NK-92 (cell line): Measurements from ENCODE around the gene TUBB4B.
"Not testable (repeated sequence)": the region's sequence is repeated elsewhere in the genome, so short reads cannot be mapped to it uniquely, and the experiment has no call there.

Experiments used
- DNase-seq: peaks from one replicate; lab custom pipeline; 2025; ENCODE audit not compliant: unreplicated experiment; lab: John Stamatoyannopoulos, UW

Gene TUBB4B

GRCh38 chr9:137236238-137236935, 4.7 kb upstream of the TUBB4B start:
- peak; percentile 30 for DNase-seq

- no peak for DNase-seq
These were observed 4.1 kb upstream of the TUBB4B start for GRCh38 chr9:137236936-137237421.

- no peak for DNase-seq
These were observed 3.0 kb upstream of the TUBB4B start for GRCh38 chr9:137237759-137238726.

GRCh38 chr9:137239541-137240200, 1.4 kb upstream of the TUBB4B start:
- not testable (repeated sequence) for DNase-seq

- no peak for DNase-seq
These were observed 708 bp upstream of the TUBB4B start for GRCh38 chr9:137240318-137240840.

GRCh38 chr9:137241490-137242268, 592 bp downstream of the TUBB4B start:
- no peak for DNase-seq

GRCh38 chr9:137242269-137243203, 1.4 kb downstream of the TUBB4B start:
- DNase-seq, result no peak

- not testable (repeated sequence) for DNase-seq
These were observed 2.2 kb downstream of the TUBB4B start for GRCh38 chr9:137243266-137243625.

- DNase-seq, result no peak
These were observed 2.8 kb downstream of the TUBB4B start for GRCh38 chr9:137243626-137244485.

- no peak for DNase-seq
These were observed 3.7 kb downstream of the TUBB4B start for GRCh38 chr9:137244486-137245449.

GRCh38 chr9:137245450-137246421, 4.6 kb downstream of the TUBB4B start:
- DNase-seq, result no peak

- no peak for DNase-seq
These were observed 6.2 kb downstream of the TUBB4B start for GRCh38 chr9:137247135-137247915.

GRCh38 chr9:137247916-137248175, 6.8 kb downstream of the TUBB4B start:
- DNase-seq, result no peak

GRCh38 chr9:137250329-137251193, 9.5 kb downstream of the TUBB4B start:
- DNase-seq, result no peak

GRCh38 chr9:137251194-137251461, 10.0 kb downstream of the TUBB4B start, which contains the start of gene STPG3:
TSS of gene STPG3 (plus strand) at chr9:137251286. CDS start at chr9:137251287, 1 bp downstream.
- DNase-seq, result no peak
